Measurements from ENCODE around the gene ATXN1. TPM values are rescaled to one million over a fixed set of nuclear protein-coding genes. Genes with fewer than 3 reads are reported as not detected.
A peak's percentile ranks its signal among the peaks of the same experiment; 100 is the strongest.

The ATXN1 gene
- total RNA-seq, 2 experiments from 2014 or later: 34.1 to 36.7 TPM

- CTCF ChIA-PET: no interaction called here
- Mint-ChIP-seq H3K4me3 (no peak overlapping the region), H3K27ac (peak overlapping the region; percentile 49), H3K27me3 (no peaks in the 10 kb centered on the region), H3K36me3 (peaks cover 23% of the 10 kb centered on the region), H3K4me1 (ENCODE audit: low read depth) (peaks cover 76% of the 10 kb centered on the region), H3K9me3 (no peaks in the 10 kb centered on the region)
- intact Hi-C loops (cut with micrococcal nuclease): no loop called here
- POLR2A ChIA-PET: no interaction called here
- no peak for DNase-seq
These were observed 84.3 kb downstream of the ATXN1 start for GRCh38 chr6:16676978-16677377.

GRCh38 chr6:16676376-16676775 is 84.9 kb downstream of the ATXN1 start:
- H3K36me3 Mint-ChIP-seq: peaks cover 19% of the 10 kb centered on the region
- intact Hi-C loops (cut with micrococcal nuclease): no loop called here
- H3K9me3 Mint-ChIP-seq: no peaks in the 10 kb centered on the region
- peaks cover 75% of the 10 kb centered on the region for H3K4me1 Mint-ChIP-seq (ENCODE audit: low read depth)
- no peak overlapping the region for H3K4me3 Mint-ChIP-seq
- ChIA-PET CTCF (no interaction called here), POLR2A (no interaction called here)
- DNase-seq: no peak
- H3K27me3 Mint-ChIP-seq: no peaks in the 10 kb centered on the region
- peak overlapping the region; percentile 49 for H3K27ac Mint-ChIP-seq

DNA sequence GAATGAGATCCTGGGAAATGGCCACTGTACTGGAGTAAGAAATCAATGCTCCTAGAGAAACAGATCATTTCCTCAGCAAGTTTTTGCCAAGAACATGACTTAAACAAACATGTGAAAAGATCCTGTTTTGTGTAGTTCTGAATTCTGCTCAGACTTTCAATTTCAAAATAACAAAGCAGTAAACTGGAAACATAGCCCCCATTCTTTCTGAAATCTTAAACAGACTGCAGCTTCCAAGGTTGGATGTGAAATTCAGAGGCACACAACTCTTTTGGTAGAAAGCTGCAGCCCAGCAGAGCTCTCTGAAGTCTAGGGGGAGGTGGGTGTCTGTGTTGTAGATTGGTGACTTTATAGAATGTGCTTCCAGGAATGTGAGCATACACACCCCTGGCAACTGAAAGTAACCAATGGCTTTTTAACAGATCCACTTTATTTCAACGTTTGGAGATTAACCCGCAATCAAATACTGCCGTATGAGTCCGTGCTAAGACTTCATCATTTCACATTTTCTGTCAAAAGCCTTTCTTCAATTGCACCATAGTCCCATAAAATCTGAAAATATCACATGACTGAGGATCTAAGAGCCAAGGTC is 86.4 kb downstream of the ATXN1 start:
- ChIA-PET CTCF (no interaction called here), POLR2A (no interaction called here)
- peaks cover 7% of the 10 kb centered on the region for H3K36me3 Mint-ChIP-seq
- H3K27me3 Mint-ChIP-seq: no peaks in the 10 kb centered on the region
- intact Hi-C loops (cut with micrococcal nuclease): no loop called here
- H3K4me3 Mint-ChIP-seq: no peak overlapping the region
- peak overlapping the region; percentile 61 for H3K27ac Mint-ChIP-seq
- no peak for DNase-seq
- no peaks in the 10 kb centered on the region for H3K9me3 Mint-ChIP-seq
- H3K4me1 Mint-ChIP-seq (ENCODE audit: low read depth): peaks cover 76% of the 10 kb centered on the region

DNA sequence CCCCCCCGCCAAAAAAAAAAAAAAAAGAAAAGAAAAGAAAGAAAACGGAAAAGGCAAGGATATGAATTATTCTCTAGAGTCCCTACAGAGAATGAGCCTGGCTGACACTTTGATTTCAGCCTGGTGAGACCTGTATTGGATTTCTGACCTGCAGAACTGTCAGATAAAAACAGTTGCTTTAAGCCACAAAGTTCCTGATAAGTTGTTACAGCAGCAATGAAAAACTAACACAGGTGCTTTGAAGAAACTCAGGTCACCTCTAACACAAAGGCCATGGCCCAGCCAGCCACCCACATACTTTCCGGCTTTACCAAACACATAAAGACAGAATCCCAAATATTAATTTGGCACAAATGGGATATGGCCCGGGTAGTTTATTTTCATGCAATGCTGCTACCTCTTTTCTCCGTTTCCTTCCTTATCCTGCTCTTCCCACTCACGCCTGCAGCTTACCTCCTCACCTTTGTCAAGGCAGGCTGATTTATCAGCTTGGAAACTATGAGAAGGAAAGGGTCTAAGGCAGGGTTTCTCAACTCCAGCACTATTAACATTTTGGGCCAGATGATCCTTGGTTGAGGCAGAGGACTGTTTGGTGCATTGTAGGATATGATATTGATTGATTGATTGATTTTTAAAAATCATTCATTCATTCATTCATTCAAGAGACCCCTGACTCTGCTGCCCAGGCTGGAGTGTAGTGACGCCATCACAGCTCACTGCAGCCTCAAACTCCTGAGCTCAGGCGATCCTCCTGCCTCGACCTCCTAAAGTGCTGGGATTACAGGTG is 88.1 kb downstream of the ATXN1 start:
- no peak overlapping the region for H3K27ac Mint-ChIP-seq
- H3K4me3 Mint-ChIP-seq: no peak overlapping the region
- CTCF ChIA-PET: interaction anchor here (1.3 kb wide), 1 partner anchor 90 kb away, joined by 3 read pairs; no protein-coding TSS in a partner anchor
- intact Hi-C loops (cut with micrococcal nuclease): no loop called here
- POLR2A ChIA-PET: no interaction called here
- H3K4me1 Mint-ChIP-seq (ENCODE audit: low read depth): peaks cover 83% of the 10 kb centered on the region
- H3K9me3 Mint-ChIP-seq: no peaks in the 10 kb centered on the region
- DNase-seq: no peak
- H3K27me3 Mint-ChIP-seq: no peaks in the 10 kb centered on the region
- H3K36me3 Mint-ChIP-seq: peaks cover 11% of the 10 kb centered on the region

- CTCF ChIA-PET: interaction anchor here (0.6 to 1.9 kb wide), 7 partner anchors 11 to 166 kb away, joined by 3 to 6 read pairs (median 4); partner anchors contain the start of gene ATXN1
- Mint-ChIP-seq H3K27ac (peak overlapping the region; percentile 87), H3K27me3 (no peaks in the 10 kb centered on the region), H3K4me3 (peak overlapping the region; percentile 26), H3K9me3 (no peaks in the 10 kb centered on the region), H3K36me3 (peaks cover 9% of the 10 kb centered on the region), H3K4me1 (ENCODE audit: low read depth) (peaks cover 82% of the 10 kb centered on the region)
- intact Hi-C loops (cut with micrococcal nuclease): no loop called here
- no peak for DNase-seq
- POLR2A ChIA-PET: interaction anchor here (0.6 to 2.2 kb wide), 8 partner anchors 10 to 92 kb away, joined by 3 to 7 read pairs (median 4); partner anchors contain the start of gene ATXN1
These were observed 89.7 kb downstream of the ATXN1 start for GRCh38 chr6:16671302-16672289.

- Mint-ChIP-seq H3K36me3 (peaks cover 15% of the 10 kb centered on the region), H3K4me1 (ENCODE audit: low read depth) (peaks cover 79% of the 10 kb centered on the region), H3K9me3 (no peaks in the 10 kb centered on the region), H3K4me3 (peak overlapping the region; percentile 33), H3K27me3 (no peaks in the 10 kb centered on the region), H3K27ac (peak overlapping the region; percentile 87)
- no peak for DNase-seq
- ChIA-PET POLR2A (interaction anchor here (0.6 to 2.2 kb wide), 8 partner anchors 11 to 93 kb away, joined by 3 to 7 read pairs (median 4); partner anchors contain the start of gene ATXN1), CTCF (interaction anchor here (0.6 to 1.9 kb wide), 7 partner anchors 12 to 167 kb away, joined by 3 to 6 read pairs (median 4); partner anchors contain the start of gene ATXN1)
- intact Hi-C loops (cut with micrococcal nuclease): loop anchor here (1.0 kb wide), 5 partner anchors 11 to 91 kb away; partner anchors contain the start of gene ATXN1
These were observed 90.6 kb downstream of the ATXN1 start for GRCh38 chr6:16670617-16671051.

DNA sequence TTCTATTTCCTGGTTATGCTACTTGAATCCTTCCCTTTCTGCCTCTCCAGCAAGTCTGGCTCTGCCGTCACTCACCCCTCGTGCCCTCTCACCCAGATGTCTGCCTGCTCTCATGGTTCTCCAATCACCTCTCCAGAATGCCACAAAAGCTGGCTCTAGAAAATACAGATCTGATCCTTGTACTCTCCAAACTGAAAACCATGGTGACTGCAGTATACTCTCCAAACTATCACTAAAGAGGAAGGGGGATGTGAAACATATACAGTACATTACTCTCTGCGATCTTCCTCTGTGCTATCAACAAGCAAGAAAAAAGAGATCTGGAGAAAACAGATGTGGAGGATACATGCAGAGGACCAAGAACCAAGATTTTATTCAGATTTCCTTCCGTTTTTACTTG is 91.1 kb downstream of the ATXN1 start:
- ChIA-PET CTCF (interaction anchor here (1.0 to 1.7 kb wide), 3 partner anchors 79 to 158 kb away, joined by 3 to 5 read pairs (median 4); partner anchors contain the start of gene ATXN1), POLR2A (interaction anchor here (1.2 to 2.2 kb wide), 4 partner anchors 10 to 29 kb away, joined by 4 to 7 read pairs (median 6); no protein-coding TSS in a partner anchor)
- Mint-ChIP-seq H3K36me3 (peaks cover 14% of the 10 kb centered on the region), H3K9me3 (no peaks in the 10 kb centered on the region), H3K27me3 (no peaks in the 10 kb centered on the region), H3K4me3 (peak overlapping the region; percentile 33), H3K27ac (peak overlapping the region; percentile 87), H3K4me1 (ENCODE audit: low read depth) (peaks cover 81% of the 10 kb centered on the region)
- no peak for DNase-seq
- intact Hi-C loops (cut with micrococcal nuclease): loop anchor here (1.0 kb wide), 5 partner anchors 11 to 91 kb away; partner anchors contain the start of gene ATXN1

DNA sequence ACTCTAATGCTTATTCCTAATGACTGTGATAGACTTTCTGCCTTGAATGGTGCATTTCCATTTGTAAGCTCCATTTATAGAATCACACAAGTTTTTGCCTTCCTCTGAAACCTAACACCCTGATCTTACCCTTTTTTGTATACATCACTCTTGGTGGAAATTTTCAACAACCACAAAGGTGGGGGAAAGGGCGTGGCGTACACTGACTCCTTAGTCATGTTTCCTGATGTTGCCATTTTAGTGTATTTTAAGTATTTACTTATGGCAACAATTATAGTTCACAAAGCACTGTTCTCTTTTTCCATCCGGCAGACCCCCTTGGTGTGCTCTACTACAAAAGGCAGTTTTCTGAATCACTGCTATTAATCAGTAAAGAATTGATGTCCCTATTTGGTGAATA is 92.0 kb downstream of the ATXN1 start:
- H3K9me3 Mint-ChIP-seq: no peaks in the 10 kb centered on the region
- DNase-seq: peak; percentile 87
- peak overlapping the region; percentile 39 for H3K4me3 Mint-ChIP-seq
- no peaks in the 10 kb centered on the region for H3K27me3 Mint-ChIP-seq
- intact Hi-C loops (cut with micrococcal nuclease): no loop called here
- ChIA-PET POLR2A (interaction anchor here (1.2 to 2.4 kb wide), 3 partner anchors 9 to 30 kb away, joined by 4 to 9 read pairs (median 4); no protein-coding TSS in a partner anchor), CTCF (interaction anchor here (1.4 kb wide), 1 partner anchor 11 kb away, joined by 3 read pairs; no protein-coding TSS in a partner anchor)
- H3K27ac Mint-ChIP-seq: peak overlapping the region; percentile 87
- H3K4me1 Mint-ChIP-seq (ENCODE audit: low read depth): peaks cover 77% of the 10 kb centered on the region
- H3K36me3 Mint-ChIP-seq: peaks cover 15% of the 10 kb centered on the region

- DNase-seq: no peak
- intact Hi-C loops (cut with micrococcal nuclease): no loop called here
- H3K36me3 Mint-ChIP-seq: peaks cover 17% of the 10 kb centered on the region
- no peaks in the 10 kb centered on the region for H3K9me3 Mint-ChIP-seq
- peaks cover 70% of the 10 kb centered on the region for H3K4me1 Mint-ChIP-seq (ENCODE audit: low read depth)
- peak overlapping the region; percentile 30 for H3K27ac Mint-ChIP-seq
- ChIA-PET CTCF (no interaction called here), POLR2A (interaction anchor here (2.4 kb wide), 1 partner anchor 9 kb away, joined by 9 read pairs; no protein-coding TSS in a partner anchor)
- H3K4me3 Mint-ChIP-seq: no peak overlapping the region
- H3K27me3 Mint-ChIP-seq: no peaks in the 10 kb centered on the region
These were observed 93.8 kb downstream of the ATXN1 start for GRCh38 chr6:16667509-16667908.

GRCh38 chr6:16665992-16666391 is 95.3 kb downstream of the ATXN1 start:
- DNase-seq: no peak
- H3K27ac Mint-ChIP-seq: no peak overlapping the region
- ChIA-PET CTCF (interaction anchor here (1.2 kb wide), 1 partner anchor 46 kb away, joined by 4 read pairs; no protein-coding TSS in a partner anchor), POLR2A (no interaction called here)
- H3K36me3 Mint-ChIP-seq: peaks cover 28% of the 10 kb centered on the region
- intact Hi-C loops (cut with micrococcal nuclease): no loop called here
- H3K4me3 Mint-ChIP-seq: no peak overlapping the region
- H3K4me1 Mint-ChIP-seq (ENCODE audit: low read depth): peaks cover 65% of the 10 kb centered on the region
- peaks cover 11% of the 10 kb centered on the region for H3K9me3 Mint-ChIP-seq
- no peaks in the 10 kb centered on the region for H3K27me3 Mint-ChIP-seq

- H3K27me3 Mint-ChIP-seq: no peaks in the 10 kb centered on the region
- DNase-seq: no peak
- peaks cover 61% of the 10 kb centered on the region for H3K4me1 Mint-ChIP-seq (ENCODE audit: low read depth)
- peaks cover 11% of the 10 kb centered on the region for H3K9me3 Mint-ChIP-seq
- CTCF ChIA-PET: interaction anchor here (1.2 kb wide), 1 partner anchor 47 kb away, joined by 4 read pairs; no protein-coding TSS in a partner anchor
- intact Hi-C loops (cut with micrococcal nuclease): no loop called here
- POLR2A ChIA-PET: interaction anchor here (0.6 kb wide), 1 partner anchor 66 kb away, joined by 4 read pairs; no protein-coding TSS in a partner anchor
- H3K36me3 Mint-ChIP-seq: peaks cover 28% of the 10 kb centered on the region
- no peak overlapping the region for H3K4me3 Mint-ChIP-seq
- H3K27ac Mint-ChIP-seq: no peak overlapping the region
These were observed 96.1 kb downstream of the ATXN1 start for GRCh38 chr6:16665182-16665581.
